GM19238 (cell line): ENCODE measurements around the gene DIAPH3.

Experiments
- DNase-seq: peaks from one replicate; pipeline ENCODE4 v3.0.0; 2011; ENCODE audit warnings: low spot score; ENCODE audit not compliant: insufficient read length

DIAPH3 gene

GRCh38 chr13:60152904-60153303, 10.8 kb downstream of the DIAPH3 start:
- no peak for DNase-seq

- DNase-seq: no peak
Observed at GRCh38 chr13:60152114-60152513, 11.6 kb downstream of the DIAPH3 start.

DNA sequence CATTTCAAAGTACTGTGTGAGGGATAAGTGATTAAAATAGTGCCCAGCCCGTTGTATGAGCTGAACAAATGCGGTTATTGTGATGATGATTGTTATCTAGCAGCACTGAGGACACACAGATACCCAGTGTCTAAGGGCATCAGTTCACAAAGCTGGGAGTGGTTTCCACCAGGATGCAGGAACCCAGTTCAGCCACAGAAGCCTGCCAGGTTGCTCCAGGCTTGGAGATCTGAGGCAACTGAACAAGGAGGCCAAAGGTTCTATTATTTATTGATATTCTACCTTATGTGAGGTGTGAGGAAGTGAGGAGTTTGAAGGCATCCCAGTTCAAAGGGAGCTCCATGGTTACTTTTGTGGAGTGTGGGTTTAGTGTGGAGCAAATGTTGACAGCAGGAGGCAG, 13.2 kb downstream of the DIAPH3 start:
- DNase-seq: no peak

DNA sequence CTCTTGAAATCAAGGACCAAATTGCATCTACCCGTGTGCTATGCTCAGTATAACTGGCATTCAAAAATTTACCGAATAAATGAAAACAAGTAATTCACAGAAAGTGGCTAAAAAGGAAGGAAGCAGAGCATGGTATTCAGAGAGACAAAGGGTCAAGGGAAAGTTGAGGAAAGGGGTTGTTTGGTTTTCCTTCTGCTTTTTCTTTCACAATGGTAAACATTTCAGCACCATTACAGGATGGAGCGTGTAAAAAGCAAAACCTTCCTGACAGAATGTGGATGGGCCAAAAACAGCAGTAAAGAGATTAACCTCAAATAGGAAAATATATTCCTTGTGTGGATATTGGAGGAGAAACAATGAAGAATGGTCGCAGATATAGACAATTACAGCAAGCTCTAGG, 14.8 kb downstream of the DIAPH3 start:
- no peak for DNase-seq

DNA sequence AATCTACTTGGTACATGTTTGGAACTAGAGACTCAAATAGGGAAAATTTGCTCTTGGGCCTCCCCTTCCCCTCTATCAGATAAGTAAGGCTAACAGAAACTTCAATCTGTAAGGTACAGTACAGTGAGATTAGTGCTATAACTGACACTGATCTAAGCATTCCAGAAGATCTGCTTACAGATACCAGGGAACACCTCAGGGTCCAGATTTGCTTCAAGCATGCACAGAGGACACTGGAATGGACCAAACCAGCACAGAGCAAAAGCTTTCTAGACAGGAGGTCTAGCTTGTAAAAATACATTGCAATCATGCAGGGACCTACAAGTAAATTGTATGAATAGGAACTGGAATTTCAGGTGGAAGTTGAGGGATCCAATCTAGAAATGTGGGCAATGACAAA, 16.4 kb downstream of the DIAPH3 start:
- no peak for DNase-seq

DNA sequence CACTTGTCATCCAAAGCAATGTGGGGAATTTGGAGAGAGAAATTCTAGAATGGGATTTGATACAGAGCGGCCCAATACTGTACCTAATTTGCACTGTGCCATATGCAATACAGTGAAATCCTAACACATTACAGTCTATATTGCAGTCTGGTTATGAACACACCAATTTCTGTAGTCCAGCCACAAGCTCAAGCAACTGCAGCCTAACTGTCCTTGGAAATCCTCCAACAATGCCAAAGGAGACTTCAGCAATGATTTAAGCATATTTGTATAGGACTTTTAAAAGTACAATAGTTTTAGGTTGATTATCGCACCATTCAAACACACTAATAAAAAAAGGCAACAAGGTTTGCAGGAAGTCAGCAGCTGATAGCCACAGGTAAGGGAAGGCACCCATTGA, 17.3 kb downstream of the DIAPH3 start:
- no peak for DNase-seq

DNA sequence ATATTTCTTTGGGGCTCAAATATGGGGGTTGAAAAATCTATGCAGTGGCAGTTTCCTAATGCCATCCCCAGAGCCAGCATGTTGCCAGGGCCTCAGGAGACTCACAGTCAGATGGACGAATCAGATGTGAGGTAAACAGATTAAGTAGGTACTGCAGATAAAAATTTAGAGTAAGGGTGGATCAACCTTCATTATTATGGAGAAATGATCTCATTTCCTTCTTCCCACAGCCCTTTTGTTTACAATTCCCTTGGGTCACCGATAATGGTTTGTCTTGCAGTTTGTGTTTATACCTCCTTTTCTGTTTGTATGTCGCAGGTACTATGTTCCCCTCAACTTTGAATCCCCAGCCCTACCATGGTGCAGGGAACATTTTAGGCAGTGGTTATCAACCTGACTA, 20.0 kb downstream of the DIAPH3 start:
- DNase-seq: no peak

DNA sequence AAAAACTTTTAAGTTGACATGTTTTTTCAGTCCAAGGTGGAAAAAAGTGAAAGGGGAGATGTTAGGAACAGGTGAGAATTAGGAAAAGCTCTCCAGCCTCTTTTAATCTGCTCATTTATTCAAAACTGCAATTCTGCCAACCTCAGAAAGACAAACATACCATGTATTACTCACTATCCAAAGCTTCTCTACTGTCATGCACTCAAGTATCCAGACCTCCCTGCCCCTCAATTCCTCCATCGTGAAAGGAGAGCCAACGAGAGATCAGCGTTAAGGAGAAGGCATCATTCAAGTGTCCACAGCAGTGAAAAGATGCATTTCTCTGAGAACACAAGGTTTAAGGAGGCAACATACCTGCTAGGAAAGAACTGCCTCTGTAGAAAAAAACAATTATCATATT, 24.5 kb downstream of the DIAPH3 start:
- no peak for DNase-seq

- DNase-seq: no peak
Observed at GRCh38 chr13:60138674-60139073, 25.1 kb downstream of the DIAPH3 start.

DNA sequence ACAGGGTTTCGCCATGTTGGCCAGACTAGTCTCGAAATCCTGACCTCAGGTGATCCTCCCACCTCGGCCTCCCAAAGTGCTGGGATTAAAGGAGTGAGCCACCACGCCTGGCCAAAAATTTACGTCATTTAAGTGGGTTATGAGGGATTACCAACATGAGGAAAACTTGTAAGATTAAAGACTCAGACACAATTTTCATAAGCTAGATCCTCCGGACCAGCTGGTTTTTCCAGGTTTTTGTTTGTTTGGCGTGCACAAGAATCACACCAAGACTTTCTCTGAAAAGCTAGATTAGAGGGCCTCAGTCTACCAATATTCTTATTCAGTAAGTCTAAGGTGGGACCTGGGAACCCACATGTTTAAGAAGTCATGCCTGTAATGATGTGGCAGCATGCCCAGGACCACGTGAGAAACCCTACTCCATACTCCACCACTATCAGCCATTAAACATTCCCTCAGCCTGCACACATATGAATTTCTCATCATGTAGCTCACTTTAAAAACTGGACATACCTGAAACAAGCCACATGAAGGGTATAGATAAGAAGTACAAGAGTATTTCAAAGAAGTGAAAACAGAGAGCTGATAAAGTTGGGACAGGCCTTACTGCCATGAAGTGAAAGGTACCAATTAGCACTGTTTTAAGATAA, 25.7 kb downstream of the DIAPH3 start:
- DNase-seq: no peak

DNA sequence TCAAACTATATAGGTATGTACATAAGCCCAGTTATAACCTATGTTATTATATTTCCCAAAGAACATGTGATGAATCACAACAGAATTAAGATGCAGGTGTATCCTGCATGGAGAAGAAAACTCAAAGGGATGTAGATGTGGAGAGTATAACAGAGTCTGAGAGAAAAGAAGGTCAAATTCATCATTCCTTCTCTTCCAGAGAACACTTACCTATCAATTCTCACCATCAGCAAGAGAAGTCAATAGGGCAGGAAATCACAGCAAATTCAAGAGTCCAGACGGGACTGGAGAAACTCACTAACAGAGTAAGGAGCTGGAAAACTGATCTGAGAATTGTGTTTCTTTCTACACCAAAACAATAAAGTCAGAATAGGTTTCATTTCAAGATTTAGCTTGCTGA, 28.4 kb downstream of the DIAPH3 start:
- DNase-seq: no peak

GRCh38 chr13:60134376-60134775, 29.4 kb downstream of the DIAPH3 start:
- DNase-seq: no peak

DNA sequence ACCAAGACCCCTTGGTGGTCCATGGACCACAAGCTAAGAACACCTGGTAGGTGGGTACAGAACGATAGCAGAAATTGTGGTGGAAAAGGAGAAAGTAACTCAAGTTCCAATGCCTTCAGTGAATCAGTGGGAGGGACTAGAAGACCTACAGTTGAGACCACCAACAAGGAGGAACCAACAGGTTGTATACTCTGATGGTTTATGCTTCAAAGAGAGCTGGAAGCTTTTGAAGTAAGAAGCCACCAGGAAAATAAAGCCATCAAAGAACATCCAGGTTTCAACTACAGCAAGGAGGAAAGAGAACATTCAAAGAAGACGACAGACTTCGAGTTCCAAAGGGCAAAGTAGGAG, 42.4 kb downstream of the DIAPH3 start:
- DNase-seq: no peak

DNA sequence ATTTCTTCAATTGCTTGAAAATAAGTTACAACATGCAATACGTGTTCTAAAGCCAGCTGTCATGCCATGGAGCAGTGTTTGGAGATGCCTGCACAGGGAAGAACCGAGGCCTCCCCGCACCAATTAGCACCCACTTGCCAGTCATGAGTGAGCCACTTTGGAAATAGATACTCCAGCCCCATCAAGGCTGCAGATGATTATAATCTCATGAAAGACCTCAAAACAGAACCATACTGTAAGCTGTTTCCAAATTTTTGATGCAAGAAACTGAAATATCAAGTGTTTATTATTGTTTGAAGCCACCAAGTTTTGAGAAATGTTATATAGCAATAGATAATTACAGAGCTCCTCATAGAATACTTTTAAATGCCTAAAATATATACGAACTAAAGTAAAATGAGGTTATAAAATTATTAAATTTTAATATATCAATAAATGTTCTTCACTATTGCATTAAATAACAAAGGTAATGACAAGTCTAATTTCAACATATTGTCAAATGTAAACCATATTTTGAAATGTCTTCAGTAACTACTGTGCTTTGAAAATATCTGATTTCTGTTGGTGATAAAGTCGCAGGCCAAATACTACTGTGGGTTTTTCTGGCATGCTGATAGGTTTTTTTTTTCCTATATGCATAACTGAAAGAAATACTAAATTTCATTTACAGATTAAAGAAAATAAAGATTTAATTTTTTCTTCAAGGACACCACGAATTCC, 43.0 kb downstream of the DIAPH3 start:
- no peak for DNase-seq

- DNase-seq: no peak
Observed at GRCh38 chr13:60118696-60119400, 44.9 kb downstream of the DIAPH3 start.

GRCh38 chr13:60114499-60115028, 49.2 kb downstream of the DIAPH3 start:
- DNase-seq: no peak

DNA sequence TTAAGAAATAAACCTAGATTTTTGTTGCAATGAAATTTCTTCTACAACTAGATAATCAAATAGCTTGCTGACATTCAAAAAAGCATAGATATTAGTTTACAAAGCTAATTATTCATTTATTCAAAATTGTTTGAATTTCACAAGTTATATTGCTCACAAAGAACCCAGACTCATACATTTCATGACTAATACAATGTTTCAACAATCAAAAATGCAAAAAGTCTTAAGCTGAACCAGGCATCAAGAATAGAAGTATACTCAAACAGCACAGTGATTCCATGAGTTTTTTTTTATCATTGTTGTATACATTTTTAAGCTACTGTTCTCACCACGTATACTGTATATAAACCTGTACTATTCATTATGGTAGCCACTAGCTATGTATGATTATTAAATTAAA, 51.0 kb downstream of the DIAPH3 start:
- DNase-seq: no peak

DNA sequence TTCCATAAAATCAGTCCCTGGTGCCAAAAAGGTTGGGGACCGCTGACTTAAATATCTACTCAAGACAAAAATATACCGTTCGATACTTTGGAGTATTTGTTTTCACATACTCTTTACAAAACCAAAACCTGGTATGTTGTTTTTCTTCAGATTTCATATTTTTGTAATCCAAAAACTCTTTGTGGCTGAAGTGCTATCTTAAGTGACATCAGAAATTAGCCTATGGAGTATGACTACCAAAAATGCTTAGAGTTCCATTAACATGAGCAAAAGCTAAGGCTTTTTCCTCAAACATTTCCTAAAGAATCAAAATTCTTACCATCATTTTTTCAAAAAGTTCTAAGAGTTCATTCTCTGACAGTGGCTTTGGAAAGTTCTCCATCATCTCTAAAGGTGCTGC, 52.0 kb downstream of the DIAPH3 start:
- DNase-seq: no peak

GRCh38 chr13:60109285-60109684, 54.4 kb downstream of the DIAPH3 start:
- no peak for DNase-seq

GRCh38 chr13:60108589-60108988, 55.1 kb downstream of the DIAPH3 start:
- no peak for DNase-seq

DNA sequence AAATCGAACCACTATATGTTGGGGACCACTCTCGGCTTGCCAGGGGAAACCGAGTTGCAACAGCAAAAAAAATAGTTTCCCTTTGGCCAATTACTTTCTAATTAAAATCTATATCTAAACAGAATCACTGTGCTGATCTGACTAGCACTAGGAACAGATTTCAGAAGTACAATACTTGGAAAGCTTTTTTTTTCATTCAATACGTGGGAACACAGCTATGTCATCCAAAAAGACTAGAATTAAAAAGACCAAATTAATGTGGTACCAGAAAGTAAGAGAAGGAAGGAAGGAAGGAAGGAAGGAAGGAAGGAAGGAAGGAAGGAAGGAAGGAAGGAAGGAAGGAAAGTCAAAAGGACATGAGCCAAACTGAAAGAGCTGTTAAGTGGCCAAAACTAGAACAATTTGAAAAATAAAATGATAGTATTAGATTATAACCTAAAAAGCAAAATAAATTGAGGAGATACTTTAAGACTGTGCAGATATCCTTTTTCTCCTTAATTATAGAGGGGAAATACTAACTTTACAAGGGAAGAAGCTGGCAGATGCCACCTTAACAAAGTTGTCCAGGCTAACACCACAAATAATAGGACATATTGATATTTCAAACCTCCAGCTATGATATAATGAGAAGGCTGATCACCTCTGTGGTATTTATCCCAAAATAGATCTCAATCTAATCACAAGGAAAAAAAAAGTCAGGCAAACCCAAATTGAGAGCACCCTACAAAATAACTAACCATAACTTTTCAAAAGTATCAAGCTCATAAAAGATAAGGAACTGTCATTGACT, 63.9 kb downstream of the DIAPH3 start:
- DNase-seq: no peak

DNA sequence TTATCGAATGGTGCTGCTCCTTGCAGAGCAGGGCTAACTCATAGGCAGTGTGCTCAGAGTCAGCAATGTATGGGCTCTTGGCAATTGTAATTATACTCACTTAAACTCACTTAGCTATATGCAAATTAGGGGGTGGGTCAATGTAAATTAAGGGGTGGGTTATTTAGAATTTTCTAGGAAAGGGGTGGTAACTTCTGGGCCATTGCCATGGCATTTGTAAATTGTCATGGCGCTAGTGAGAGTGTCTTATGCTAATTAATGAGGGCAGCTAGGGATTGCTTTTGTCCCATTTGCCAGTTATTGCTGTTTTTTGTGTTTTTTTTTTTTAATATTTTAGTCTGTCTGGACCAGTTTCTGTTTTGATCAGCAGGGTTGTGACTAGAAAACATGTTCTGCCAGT, 68.4 kb downstream of the DIAPH3 start:
- no peak for DNase-seq
